Measurements from ENCODE around the gene RCBTB1.

RCBTB1 gene

DNA sequence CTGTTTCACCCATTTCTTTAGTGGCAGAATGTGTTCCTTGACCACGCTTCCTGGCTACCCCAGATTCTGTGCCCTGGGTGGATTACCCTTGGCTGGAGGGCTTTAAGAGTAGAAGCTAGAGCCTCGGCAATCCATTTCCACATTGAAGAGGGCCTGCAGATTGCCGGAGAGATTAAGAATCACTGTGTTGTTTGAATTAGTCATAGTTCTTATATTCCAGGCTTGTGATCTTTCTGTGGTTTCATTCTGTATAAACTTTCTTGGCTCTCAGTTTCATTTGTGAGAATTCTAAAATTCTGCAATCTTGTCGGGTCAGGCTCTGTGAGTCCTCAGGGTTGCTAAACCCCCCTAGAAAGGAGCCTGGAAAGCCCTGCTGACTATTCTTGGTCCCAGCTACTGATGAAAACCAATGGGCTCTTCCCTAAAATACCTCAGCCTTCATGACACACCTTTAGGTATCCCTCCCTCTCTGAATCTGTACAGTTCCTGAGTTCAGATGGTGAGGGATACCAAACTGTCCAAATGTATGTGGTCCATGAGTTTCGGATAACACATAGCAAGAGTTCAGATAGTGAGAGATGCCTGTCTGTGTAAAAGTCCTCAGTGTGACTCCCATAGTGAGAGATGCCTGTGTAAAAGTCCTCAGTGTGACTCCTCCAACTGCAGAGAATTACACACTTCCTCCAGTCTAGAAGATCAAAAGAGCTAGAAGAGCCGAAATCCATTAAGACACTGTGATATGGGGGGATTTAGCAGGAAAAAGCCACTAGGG, 85.3 kb downstream of the RCBTB1 start:
- TF ChIP-seq, protein P1, sequence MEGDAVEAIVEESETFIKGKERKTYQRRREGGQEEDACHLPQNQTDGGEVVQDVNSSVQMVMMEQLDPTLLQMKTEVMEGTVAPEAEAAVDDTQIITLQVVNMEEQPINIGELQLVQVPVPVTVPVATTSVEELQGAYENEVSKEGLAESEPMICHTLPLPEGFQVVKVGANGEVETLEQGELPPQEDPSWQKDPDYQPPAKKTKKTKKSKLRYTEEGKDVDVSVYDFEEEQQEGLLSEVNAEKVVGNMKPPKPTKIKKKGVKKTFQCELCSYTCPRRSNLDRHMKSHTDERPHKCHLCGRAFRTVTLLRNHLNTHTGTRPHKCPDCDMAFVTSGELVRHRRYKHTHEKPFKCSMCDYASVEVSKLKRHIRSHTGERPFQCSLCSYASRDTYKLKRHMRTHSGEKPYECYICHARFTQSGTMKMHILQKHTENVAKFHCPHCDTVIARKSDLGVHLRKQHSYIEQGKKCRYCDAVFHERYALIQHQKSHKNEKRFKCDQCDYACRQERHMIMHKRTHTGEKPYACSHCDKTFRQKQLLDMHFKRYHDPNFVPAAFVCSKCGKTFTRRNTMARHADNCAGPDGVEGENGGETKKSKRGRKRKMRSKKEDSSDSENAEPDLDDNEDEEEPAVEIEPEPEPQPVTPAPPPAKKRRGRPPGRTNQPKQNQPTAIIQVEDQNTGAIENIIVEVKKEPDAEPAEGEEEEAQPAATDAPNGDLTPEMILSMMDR (IDR thresholded peaks at IDR 0.05; ENCODE audit: insufficient read depth, low read depth, low read length, missing control alignments): no peak
- H3K4me3 ChIP-seq (ENCODE audit: low read depth, low read length): no peak overlapping the region
- no peak for DNase-seq (ENCODE audit: low read depth)

DNA sequence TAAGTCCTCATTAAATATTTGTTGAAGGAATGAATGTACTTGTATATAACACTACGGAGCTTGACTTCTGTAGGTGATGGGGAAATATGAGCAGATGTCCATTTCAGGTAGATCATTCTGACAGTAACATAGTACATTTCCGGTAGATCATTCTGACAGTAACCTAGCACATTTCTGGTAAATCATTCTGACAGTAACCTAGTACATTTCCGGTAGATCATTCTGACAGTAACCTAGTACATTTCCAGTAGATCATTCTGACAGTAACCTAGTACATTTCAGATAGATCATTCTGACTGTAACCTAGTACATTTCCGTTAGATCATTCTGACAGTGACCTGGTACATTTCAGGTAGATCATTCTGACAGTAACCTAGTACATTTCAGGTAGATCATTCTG, 87.2 kb downstream of the RCBTB1 start:
- TF ChIP-seq, protein P1 (IDR thresholded peaks at IDR 0.05; ENCODE audit: insufficient read depth, low read depth, low read length, missing control alignments): no peak
- no peak for DNase-seq (ENCODE audit: low read depth)

DNA sequence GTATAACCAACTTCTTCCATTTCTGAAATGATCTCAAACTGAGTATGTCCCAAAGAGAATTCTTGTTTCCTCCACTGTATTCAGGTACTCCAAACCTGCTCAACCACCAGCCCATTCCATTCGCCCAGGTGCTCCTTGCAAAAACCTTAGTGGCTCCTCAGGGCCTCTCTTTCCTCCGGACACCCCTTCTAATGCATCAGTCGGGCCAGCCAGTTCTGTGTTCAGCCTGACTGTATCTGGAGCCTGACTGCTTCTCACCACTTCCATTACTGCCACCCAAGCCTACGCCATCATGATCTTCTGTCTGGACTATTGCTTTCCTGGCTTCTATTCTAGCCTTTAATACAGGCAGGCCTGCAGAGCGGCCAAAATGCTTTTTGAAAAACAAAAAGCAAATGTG, 88.1 kb downstream of the RCBTB1 start:
- H3K4me3 ChIP-seq (ENCODE audit: low read depth, low read length): no peak overlapping the region
- no peak for DNase-seq (ENCODE audit: low read depth)
- TF ChIP-seq, protein P1 (IDR thresholded peaks at IDR 0.05; ENCODE audit: insufficient read depth, low read depth, low read length, missing control alignments): no peak

More for the DNA sequence above, 87.2 kb downstream of the RCBTB1 start:
- H3K4me3 ChIP-seq (ENCODE audit: low read depth, low read length): no peak overlapping the region

DNA sequence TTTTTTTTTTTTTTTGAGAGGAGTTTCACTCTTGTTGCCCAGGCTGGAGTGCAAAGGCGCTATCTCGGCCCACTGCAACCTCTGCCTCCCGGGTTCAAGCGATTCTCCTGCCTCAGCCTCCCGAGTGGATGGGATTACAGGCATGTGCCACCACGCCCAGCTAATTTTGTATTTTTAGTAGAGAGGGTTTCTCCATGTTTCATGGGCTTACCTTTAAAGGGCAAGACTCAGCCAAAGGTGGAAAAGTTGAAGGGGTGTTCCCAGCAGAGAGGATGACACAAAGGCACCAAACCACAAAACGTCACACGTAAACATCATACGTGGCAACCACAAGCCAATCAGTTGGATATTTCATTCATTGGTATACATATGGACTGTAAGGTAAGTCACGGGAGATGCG, 88.5 kb downstream of the RCBTB1 start:
- peak; percentile 10 for DNase-seq (ENCODE audit: low read depth)
- peak overlapping the region; percentile 60 for H3K4me3 ChIP-seq (ENCODE audit: low read depth, low read length)

DNA sequence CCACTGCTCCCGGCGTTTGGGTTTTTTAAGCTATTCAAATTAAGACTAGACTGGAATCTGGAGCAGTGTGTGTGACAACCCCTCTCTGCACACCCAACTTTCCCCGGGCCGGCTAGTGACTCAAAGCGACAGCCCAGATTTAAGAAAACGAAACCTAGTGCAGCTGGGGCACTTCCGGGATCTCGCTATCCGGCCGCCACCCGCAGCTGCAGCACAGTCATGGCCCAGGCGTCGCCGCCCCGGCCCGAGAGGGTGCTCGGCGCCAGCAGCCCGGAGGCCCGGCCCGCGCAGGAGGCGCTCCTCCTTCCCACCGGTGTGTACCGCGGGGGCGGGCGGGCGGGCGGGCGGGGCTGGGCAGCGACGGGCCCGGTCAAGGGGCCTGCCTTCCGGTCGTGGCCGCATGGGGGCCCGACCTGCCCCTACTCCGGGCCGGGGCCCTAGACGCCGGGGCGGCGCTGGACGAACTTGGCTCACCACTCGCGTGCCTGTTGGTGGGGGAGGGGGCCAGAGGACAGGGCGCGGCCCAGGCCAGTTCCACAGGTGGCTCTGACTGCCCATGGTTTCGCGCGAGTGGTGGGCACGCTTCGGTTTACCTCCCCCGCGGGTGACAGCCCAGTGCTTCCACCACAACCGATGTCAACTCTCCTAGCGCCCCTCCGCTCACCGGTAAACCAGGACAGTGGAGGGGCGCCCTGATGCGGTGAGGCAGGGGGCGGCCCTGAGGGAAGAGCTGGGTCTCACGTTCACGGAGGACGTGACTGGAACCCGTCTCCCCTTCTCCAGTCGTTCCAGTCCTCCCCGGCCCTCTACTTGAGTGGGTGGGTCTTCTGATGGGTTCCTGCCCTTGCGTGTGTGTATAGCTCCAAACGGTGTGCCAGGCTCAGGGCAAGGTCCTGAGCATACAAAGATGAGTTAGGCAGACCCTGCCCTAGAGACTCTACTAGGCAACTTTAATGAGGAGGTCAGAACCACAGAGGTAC, 89.3 kb downstream of the RCBTB1 start, which contains the start of gene PHF11:
Gene PHF11, plus strand, starts transcription at position 171 of the 980 bp plus-strand sequence. Its CDS starts 49 bp downstream, at position 220.
- H3K4me3 ChIP-seq (ENCODE audit: low read depth, low read length): peak within 1 kb of the TSS; percentile 60
- DNase-seq (ENCODE audit: low read depth): peak; percentile 97
- TF ChIP-seq, protein P1 (IDR thresholded peaks at IDR 0.05; ENCODE audit: insufficient read depth, low read depth, low read length, missing control alignments): peak; percentile 5

DNA sequence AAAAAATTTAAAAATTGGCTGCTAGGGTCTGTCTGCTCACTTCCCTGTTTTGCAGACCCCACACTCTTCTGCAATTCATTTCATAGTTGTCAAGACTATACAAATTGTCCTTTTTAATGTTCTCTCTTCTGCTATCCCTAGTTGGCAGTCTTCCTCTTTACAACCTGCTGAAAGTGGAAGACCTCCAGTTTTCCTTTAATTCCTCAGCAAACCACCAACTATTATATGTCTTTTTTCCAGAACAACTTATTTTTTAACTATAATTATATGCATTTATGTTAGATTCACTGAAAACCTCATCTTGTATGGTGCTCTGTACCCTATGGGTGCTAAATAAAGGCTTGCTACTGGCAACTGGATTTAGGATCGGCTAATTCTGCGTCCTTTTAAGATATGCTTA, 90.7 kb downstream of the RCBTB1 start:
- H3K4me3 ChIP-seq (ENCODE audit: low read depth, low read length): peak overlapping the region; percentile 60

More for the DNA sequence above, 90.7 kb downstream of the RCBTB1 start:
- TF ChIP-seq, protein P1 (IDR thresholded peaks at IDR 0.05; ENCODE audit: insufficient read depth, low read depth, low read length, missing control alignments): no peak
- DNase-seq (ENCODE audit: low read depth): no peak

All from GM12865 (cell line).